NCI-H1417 (cell line): ENCODE measurements around the gene LYPD6B.
A peak's percentile ranks its signal among the peaks of the same experiment; 100 is the strongest.

Experiments
- DNase-seq, 3 experiments: peaks; one replicate each; lab custom pipeline; 2025; lab: John Stamatoyannopoulos, UW

Gene LYPD6B

DNA sequence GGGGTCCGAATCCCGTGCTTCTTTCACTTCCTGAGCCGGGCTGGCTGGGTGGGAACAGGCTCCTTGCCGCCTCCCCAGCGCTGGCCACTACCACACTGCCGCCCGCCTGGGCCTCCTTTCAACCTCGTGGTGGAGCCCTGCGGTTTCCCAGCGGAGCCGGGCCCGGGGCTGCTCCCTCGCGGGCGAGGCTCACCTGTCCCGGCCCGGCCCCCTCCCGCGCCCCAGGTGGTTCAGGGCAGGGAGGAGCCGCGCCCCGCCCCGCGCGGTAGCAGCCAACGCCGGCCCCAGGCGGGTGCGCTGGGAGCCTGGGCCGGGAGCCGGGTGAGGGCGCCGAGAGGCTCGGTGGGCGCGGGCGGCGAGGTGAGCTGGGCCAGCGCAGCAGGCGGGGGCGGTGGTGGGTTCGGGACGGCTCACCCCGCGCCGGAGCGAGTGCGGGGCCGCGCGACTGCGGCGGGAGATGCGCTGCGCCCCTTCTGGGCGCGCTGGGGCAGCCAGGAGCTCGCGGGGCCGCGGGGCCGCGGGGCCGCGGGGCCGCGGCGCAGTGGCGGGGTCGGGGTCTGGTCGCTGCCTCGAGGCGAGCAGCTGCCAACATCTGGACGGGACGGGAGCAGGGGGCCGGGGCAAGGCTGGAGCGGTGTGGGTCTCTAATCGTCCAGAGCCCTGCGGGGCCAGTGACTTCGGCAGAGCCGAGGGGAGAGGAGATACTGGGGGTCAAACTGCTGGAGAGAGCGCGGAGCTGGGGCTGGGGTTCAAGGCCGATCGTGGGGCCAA lies at the start of gene LYPD6B:
Gene LYPD6B, plus strand, starts transcription at position 258 of the 771 bp plus-strand sequence. CDS start 92,250 bp downstream, outside the sequence.
- peak; percentile 31 to 74 (median 73) for DNase-seq

GRCh38 chr2:148989882-148990493 lies 48.5 kb upstream of the LYPD6B start:
- peak; percentile 66 to 93 (median 68) for DNase-seq

DNA sequence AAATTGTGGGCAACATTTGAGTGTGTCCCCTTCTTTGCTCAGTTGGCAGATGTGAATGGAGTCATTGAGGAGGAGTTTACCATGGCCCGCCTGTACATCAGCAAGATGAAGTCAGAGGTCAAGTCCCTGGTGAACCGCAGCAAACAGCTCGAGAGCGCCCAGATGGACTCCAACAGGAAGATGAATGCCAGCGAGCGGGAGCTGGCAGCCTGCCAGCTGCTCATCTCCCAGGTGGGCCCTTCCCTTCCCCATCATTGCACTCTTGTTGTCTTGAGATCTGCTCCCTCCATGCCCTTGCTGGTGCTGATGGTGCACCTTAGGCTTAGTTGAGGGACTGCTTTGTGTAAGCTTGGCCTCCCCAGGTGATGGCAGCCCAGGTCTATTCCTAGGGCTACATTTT lies 47.5 kb upstream of the LYPD6B start:
- peak; percentile 8 to 67 (median 37) for DNase-seq

- no peak for DNase-seq
These were observed 46.1 kb upstream of the LYPD6B start for GRCh38 chr2:148992448-148992847.

DNA sequence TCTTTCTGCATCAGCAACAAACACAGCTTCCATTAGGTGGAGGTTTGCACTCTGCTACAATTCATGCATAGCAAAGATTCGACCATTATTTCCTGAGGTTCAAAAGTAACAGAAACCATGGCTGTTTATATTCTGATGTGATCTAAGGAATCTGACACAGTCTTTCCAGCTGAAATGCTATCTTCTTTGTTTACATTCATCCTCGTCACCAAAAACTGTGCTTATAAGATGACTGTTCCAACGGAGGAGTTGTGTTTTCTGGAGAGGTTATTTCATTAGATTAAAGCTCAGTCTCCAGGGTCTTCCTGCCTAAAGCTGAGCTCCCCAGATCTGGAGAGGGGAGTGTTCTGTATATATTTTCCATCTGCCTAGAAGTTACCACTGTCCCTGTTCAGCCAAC lies 45.1 kb upstream of the LYPD6B start:
- no peak for DNase-seq

- DNase-seq: peak; percentile 7 to 71 (median 45)
These were observed 44.2 kb upstream of the LYPD6B start for GRCh38 chr2:148994341-148994740.

DNA sequence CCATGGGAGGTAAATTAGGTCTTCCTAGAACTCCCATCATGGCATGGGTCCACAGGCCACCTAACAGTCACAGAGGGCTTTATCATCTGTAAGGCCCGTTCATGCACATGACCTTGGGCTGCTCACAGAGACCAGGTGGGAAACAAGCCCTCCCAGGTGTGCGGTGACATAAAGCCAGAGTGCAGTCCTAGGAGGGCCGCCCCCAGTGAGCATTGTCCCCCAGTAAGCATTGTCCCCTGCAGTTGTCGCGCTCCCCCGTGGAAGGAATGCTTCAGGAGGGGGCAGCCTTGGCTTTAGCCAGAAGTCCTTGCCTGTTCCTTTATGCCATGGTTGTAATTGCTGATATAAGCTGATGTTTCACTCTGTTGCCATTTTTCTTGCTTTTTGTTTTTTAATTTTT lies 41.7 kb upstream of the LYPD6B start:
- no peak for DNase-seq

DNA sequence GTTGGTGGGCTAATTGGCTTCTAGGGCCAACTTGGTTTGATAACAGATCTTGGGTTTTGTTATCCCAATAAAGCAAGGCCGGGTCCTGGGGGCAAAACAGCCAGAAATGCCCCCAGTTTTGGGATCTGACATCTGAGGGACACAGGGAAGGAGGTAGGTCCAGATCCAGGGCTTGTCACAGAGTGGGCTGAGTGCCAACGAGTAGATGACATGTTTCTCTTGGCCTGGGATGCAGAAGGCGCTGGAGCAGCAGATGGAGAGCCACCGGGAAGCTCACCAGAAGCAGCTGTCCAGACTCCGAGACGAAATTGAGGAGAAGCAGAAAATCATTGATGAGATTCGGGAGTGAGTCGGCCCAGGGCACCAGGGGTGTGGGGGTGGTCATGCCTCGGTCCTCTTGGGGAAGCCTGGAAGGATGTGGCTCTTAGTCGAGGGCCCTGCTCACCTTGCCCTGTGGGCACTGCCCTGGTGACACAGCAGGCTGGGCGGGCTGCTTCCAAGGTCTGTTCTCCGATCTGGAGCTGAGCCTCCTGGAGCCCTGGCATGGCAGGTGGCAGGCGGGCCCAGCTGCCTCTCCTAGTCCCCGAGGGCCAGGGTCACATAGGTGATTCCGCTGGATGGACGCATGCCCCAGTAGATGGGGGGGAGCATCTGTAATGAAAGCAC lies 40.2 kb upstream of the LYPD6B start:
- DNase-seq: no peak

- no peak for DNase-seq
These were observed 39.7 kb upstream of the LYPD6B start for GRCh38 chr2:148998831-148999200.

DNA sequence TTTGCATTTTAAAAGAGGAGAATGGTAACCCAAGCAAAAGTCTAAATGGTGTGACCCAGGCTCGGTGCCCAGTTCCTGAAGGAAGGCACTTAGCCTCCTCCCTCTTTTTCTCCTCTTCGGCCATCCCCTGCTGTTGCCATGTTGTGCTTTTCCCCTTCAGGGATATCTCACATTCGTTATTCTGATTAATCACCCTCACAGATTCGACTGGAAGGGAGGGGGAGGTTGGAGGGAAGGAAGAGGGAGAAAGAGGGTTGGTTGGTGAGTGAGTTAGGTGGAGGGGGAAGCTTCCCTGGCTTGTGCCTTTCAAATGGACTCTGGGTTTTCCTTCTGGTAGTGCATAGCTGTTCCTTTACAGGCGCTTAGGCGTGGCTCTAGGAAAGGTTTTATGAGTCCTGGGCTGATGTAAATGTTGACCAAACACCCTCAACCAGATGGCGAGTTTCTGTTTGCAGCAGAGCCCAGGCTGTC lies 39.0 kb upstream of the LYPD6B start:
- DNase-seq: no peak

DNA sequence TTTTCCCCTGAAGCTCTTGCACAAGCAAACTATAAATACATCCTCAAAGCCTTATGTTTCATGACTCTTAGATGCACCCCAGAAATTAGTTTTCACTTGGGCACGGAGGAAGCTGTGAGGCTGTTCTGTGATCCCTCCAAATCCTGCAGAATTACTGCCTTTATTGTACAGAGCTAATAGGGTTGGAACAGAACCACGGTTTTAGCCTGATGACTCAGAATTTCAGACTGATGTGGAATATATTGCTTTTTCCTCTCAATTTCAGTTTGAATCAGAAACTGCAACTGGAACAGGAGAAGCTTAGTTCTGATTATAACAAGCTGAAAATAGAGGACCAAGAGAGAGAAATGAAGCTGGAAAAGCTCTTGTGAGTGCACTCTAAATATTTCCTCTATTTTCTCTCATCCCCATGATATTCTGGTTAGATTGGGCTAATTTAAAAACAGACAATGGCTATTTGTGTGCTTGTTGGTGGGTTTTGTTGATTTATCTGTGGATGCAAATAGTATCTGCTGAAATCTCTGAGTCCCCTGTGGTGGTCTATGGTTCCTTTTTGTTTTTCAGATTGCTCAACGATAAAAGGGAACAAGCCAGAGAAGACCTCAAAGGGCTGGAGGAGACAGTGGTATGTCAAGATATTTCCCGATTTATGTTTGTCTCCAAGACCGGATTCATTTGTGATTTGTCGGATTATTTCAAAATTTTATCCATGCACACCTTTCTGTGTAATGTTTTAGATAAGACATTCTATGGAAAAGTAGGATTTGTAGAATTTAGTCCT lies 38.2 kb upstream of the LYPD6B start:
- no peak for DNase-seq

- no peak for DNase-seq
These were observed 37.0 kb upstream of the LYPD6B start for GRCh38 chr2:149001496-149001895.

DNA sequence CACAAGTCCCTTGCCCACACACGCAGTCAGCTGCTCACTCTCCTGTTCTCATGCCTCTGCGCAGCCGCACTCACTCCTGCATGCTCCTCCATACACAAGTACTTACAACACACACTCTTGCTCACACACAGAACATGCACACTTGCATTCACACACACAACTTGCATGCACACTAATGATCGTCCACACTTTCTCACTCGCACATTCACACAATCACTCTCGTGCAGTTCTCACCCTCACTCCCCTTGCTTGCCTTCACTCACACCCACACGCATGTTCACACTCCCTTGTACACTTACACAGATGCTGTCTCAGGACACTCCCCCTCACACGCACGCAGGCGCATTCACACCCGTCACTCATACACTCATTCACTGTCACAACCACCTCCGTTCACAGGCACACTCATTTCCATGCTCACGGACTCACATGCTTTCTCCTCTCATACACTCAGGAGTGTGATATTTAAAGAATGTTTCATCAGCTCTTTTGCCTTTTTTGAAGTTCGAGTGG lies 36.1 kb upstream of the LYPD6B start:
- DNase-seq: no peak

- no peak for DNase-seq
These were observed 35.4 kb upstream of the LYPD6B start for GRCh38 chr2:149002891-149003740.

DNA sequence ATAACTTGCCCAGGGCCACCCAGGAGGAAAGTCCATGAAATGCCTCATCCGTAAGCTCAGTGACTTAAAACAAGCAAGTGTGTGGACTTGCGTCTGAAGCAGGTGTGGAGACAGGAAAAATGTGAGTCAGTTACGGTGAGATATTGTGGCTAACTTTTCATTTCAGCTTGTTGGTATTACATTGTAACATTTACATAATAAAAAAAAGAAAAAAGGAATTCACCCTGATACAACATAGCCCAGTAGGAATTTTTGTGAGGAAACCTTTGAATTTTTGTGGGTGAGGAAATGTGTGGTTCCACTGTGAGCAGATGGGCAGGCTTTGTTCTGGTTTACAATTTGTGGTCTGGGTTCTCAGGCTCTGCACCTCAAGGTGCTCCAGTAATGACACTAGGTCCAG lies 33.7 kb upstream of the LYPD6B start:
- no peak for DNase-seq

DNA sequence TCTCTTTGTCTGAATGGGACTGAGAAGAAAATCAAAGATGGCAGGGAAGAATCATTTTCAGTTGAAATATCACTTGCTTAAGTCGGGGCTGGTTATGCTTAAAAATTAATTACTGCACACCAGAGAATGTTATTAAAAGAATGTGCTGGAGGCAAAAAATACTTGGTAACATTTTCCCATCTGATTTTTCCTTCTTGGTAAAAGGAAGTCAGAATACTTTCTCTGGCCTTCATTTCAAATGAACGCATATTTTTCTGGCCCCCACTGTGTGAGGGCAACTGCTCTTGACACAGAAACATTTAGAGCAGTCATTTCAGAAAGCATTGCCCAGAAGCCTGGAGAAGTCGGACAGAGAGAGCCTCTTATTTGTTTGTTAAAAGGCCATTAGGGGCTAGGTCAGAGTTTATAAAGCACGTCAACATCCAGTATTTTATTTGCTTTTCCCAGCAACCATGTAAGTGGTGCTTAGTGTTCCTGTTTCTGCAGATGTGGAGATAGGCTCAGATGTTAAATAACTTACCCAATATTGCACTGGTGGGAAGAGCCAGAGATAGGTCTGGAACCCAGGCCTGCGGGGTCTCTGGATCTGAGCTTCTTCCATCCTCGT lies 32.9 kb upstream of the LYPD6B start:
- DNase-seq: no peak

GRCh38 chr2:149006883-149007543 lies 31.5 kb upstream of the LYPD6B start:
- no peak for DNase-seq

DNA sequence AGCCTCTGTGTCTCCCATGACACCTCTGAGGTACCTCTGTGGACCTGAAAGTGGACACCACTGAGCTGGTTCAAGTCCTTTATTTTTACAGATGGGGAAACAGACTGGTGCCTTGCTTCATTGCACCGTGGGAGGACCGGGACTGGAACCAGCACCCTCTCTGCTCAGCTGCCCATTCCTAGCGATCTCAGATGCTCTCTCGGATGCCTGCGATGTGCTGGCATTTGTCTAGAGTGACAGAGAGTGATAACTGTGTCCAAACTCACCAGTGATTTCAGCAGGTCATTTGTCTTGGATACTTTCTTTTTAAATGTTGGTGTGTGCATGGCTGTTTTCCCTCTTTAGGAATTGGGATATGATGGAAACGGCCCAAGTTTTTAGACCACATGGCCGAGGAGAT lies 30.1 kb upstream of the LYPD6B start:
- DNase-seq: no peak

DNA sequence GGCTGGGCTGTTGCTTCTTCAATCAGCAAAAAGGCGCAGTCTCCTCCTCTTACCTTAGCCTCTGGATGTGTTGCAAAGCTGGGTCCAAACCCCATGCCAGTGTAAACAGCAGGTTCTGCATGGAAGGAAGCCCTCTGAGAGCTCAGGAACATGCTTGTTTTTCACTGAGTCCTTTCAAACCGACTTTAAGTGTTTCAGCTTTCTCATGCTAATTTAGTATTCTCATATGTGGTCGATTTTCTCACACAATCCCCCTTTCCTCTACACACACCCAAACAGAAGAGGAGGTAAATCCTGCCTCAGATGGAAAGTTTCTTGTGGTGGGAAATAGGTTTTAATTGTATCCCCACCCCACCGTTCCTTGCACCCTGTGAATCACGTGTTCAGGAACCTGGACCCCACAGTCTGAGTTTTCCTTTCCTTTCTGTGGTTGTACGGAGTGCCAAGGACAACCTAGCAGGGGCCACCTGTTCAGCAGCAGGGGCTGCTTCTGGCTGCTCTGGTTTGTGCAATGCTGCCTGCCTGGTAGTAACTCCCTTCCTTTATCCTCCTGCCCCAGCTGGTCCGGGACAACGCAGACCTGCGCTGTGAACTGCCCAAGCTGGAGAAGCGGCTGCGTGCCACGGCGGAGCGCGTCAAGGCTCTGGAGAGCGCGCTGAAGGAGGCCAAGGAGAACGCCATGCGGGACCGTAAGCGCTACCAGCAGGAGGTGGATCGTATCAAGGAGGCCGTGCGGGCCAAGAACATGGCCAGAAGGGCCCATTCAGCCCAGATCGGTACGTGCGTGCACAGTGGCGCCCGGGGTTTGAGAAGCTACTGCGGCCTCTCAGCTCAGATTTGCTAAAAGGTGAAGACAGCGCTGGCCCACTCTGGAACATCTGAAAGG lies 28.7 kb upstream of the LYPD6B start:
- no peak for DNase-seq
